GM19351 (cell line): ENCODE measurements around the gene TTC9.

Experiments
- ATAC-seq: cut with Tn5 transposase; IDR thresholded peaks from one replicate; pipeline ENCODE4 v1.9.1; 2021; ENCODE audit warnings: mild to moderate bottlenecking, moderate library complexity; ENCODE audit not compliant: unreplicated experiment

Gene TTC9

GRCh38 chr14:70643967-70644366 is 2.3 kb downstream of the TTC9 start:
- no peak for ATAC-seq

- no peak for ATAC-seq
Observed at GRCh38 chr14:70645892-70646291, 4.2 kb downstream of the TTC9 start.

GRCh38 chr14:70646705-70647104 is 5.0 kb downstream of the TTC9 start:
- ATAC-seq, result no peak

- no peak for ATAC-seq
Observed at GRCh38 chr14:70648346-70648745, 6.6 kb downstream of the TTC9 start.

GRCh38 chr14:70649803-70650202 is 8.1 kb downstream of the TTC9 start:
- ATAC-seq, result no peak

- no peak for ATAC-seq
Observed at GRCh38 chr14:70651522-70651921, 9.8 kb downstream of the TTC9 start.

GRCh38 chr14:70652871-70653270 is 11.2 kb downstream of the TTC9 start:
- ATAC-seq, result no peak

- ATAC-seq, result no peak
Observed at GRCh38 chr14:70653662-70654061, 11.9 kb downstream of the TTC9 start.

GRCh38 chr14:70654632-70655031 is 12.9 kb downstream of the TTC9 start:
- peak; percentile 38 for ATAC-seq

- peak; percentile 74 for ATAC-seq
Observed at GRCh38 chr14:70655110-70655826, 13.6 kb downstream of the TTC9 start.

GRCh38 chr14:70658899-70659298 is 17.2 kb downstream of the TTC9 start:
- ATAC-seq, result no peak

- no peak for ATAC-seq
Observed at GRCh38 chr14:70660967-70661893, 19.5 kb downstream of the TTC9 start.

GRCh38 chr14:70662080-70662479 is 20.4 kb downstream of the TTC9 start:
- no peak for ATAC-seq

GRCh38 chr14:70662816-70663215 is 21.1 kb downstream of the TTC9 start:
- ATAC-seq, result no peak

GRCh38 chr14:70663707-70664179 is 22.0 kb downstream of the TTC9 start:
- ATAC-seq, result peak; percentile 39

- ATAC-seq, result peak; percentile 10
Observed at GRCh38 chr14:70664698-70665447, 23.2 kb downstream of the TTC9 start.

- peak; percentile 54 for ATAC-seq
Observed at GRCh38 chr14:70665448-70666360, 24.0 kb downstream of the TTC9 start.

- ATAC-seq, result no peak
Observed at GRCh38 chr14:70666361-70666686, 24.6 kb downstream of the TTC9 start.

GRCh38 chr14:70670992-70671651 is 29.4 kb downstream of the TTC9 start:
- ATAC-seq, result no peak
